ENCODE data around the gene RPL39L. TPM values are rescaled to one million over a fixed set of nuclear protein-coding genes. Genes with fewer than 3 reads are reported as not detected.

The RPL39L gene
- total and polyA plus RNA-seq, 2 of the 4 experiments (the other 2 are of a cell fraction) = 18.1 to 34.6 TPM

DNA sequence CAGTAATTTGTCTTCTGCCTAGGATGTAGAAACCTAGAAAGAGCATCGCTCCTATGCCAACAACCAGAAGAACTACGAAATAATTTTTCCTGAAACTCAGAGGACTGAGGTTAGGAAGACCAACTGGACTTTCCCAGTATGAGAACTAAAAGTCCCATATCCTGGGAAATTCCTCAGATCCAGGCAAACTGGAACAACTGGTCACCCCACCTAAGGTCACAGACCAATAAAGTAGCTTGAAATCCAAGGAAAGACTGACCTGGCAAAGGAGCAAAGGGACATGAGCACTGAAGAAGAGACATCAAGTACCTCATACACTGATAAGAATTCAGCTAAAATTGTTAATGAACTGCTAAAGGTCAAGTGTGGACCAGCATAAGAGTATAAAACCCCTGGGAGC is 6.6 kb downstream of the RPL39L start:
- no peak overlapping the region for H2BK20ac ChIP-seq (ENCODE audit: low read depth, low read length)
- no peak overlapping the region for H2AFZ ChIP-seq (replicated peaks; ENCODE audit: low read length, poor library complexity)
- H3K4me2 ChIP-seq (ENCODE audit: low read depth, low read length) = no peak overlapping the region
- WGBS, 2 experiments (ENCODE audit: extremely low coverage in 2 of 2, insufficient read length in 1 of 2) = no CpG with 5 or more reads among the region's 2 CpGs
- no peaks in the 10 kb centered on the region for H3K36me3 ChIP-seq (ENCODE audit: control insufficient read depth, insufficient read depth, low read length)
- H3K14ac ChIP-seq (replicated peaks; ENCODE audit: low read depth, low read length) = no peak overlapping the region
- H4K91ac ChIP-seq (ENCODE audit: insufficient read depth, low read depth, low read length) = no peak overlapping the region
- H4K8ac ChIP-seq (ENCODE audit: low read depth in 2 of 2, low read length in 2 of 2) = no peak overlapping the region
- H3K18ac ChIP-seq (ENCODE audit: low read depth, low read length) = no peak overlapping the region
- no peak overlapping the region for H3K4ac ChIP-seq (ENCODE audit: low read depth, low read length)
- BruUV-seq (replicated peaks) = no TSS peak
- no peak overlapping the region for H3K23ac ChIP-seq (ENCODE audit: low read depth, low read length)
- no peak overlapping the region for H3K27ac ChIP-seq (ENCODE audit: insufficient read depth, low read length)
- ChIA-PET CTCF (no interaction called here), POLR2A (ENCODE audit: unreplicated experiment) (no interaction called here)
- H2AK5ac ChIP-seq (ENCODE audit: low read depth, low read length) = no peak overlapping the region
- H3K4me1 ChIP-seq (ENCODE audit: control insufficient read depth, insufficient read depth, low read length) = 0 out of 2 replicates have a peak, but pooled peaks cover 2% of the 10 kb centered on the region
- peaks cover 20 to 38% of the 10 kb centered on the region in 2 experiments for H3K79me1 ChIP-seq (ENCODE audit: low read depth in 1 of 2, low read length in 2 of 2)
- TF ChIP-seq MAZ (IDR thresholded peaks at IDR 0.05; ENCODE audit: borderline replicate concordance, low read depth, low read length) (no peak), ELK1 (IDR thresholded peaks at IDR 0.05; ENCODE audit: borderline replicate concordance, low read depth, low read length) (no peak), MXI1 (IDR thresholded peaks at IDR 0.05; ENCODE audit: borderline replicate concordance, low read depth, low read length) (no peak), RAD21 (IDR thresholded peaks at IDR 0.05; ENCODE audit: low read length) (no peak)
- TF ChIP-seq, protein P1, sequence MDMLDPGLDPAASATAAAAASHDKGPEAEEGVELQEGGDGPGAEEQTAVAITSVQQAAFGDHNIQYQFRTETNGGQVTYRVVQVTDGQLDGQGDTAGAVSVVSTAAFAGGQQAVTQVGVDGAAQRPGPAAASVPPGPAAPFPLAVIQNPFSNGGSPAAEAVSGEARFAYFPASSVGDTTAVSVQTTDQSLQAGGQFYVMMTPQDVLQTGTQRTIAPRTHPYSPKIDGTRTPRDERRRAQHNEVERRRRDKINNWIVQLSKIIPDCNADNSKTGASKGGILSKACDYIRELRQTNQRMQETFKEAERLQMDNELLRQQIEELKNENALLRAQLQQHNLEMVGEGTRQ (IDR thresholded peaks at IDR 0.05; ENCODE audit: low read depth, low read length) = no peak
- no peak overlapping the region for H3K56ac ChIP-seq (ENCODE audit: extremely low read depth, insufficient read depth, low read length)
- no peaks in the 10 kb centered on the region; the same call in 1 of the 2 replicates for H3K9me1 ChIP-seq (ENCODE audit: insufficient read depth, low read length)
- no peaks in the 10 kb centered on the region for H3K27me3 ChIP-seq (ENCODE audit: control insufficient read depth, insufficient read depth, low read length)
- no peaks in the 10 kb centered on the region for H4K20me1 ChIP-seq (ENCODE audit: insufficient read depth, low read length)
- H3K9ac ChIP-seq (ENCODE audit: low read depth, low read length) = no peak overlapping the region
- no peaks in the 10 kb centered on the region for H3K9me3 ChIP-seq (ENCODE audit: control insufficient read depth, insufficient read depth, low read length)
- no peak overlapping the region for H2BK5ac ChIP-seq (ENCODE audit: low read depth, low read length, poor library complexity, severe bottlenecking)
- H2AK9ac ChIP-seq (replicated peaks; ENCODE audit: low read depth, low read length, poor library complexity) = no peak overlapping the region
- H2BK15ac ChIP-seq (ENCODE audit: low read depth, low read length) = no peak overlapping the region
- in situ Hi-C loops (cut with MboI; ENCODE audit: low sequenced_read_pairs) (no loop called here), intact Hi-C loops (cut with micrococcal nuclease) (no loop called here), dilution Hi-C loops (cut with HindIII; ENCODE audit: low sequenced_read_pairs, unreplicated experiment) (no loop called here)
- H2BK120ac ChIP-seq (ENCODE audit: low read depth, low read length) = no peak overlapping the region
- ATAC-seq (ENCODE audit: low read depth) (no peak), DNase-seq (no peak)
- no peak overlapping the region for H3K4me3 ChIP-seq (ENCODE audit: insufficient read depth, low read depth, low read length)
- H4K5ac ChIP-seq (ENCODE audit: low read depth, low read length) = no peak overlapping the region

Measured in IMR-90 (cell line).